B cell (primary cell): ENCODE data around the gene PSMG1. TPM values are rescaled to one million over a fixed set of nuclear protein-coding genes. Genes with fewer than 3 reads are reported as not detected.

Experiments
- ATAC-seq: fragments of 200-7000 bp; cut with Tn5 transposase; one replicate; pipeline ENCODE4 v1.10.0; 2021; ENCODE audit warnings: low read depth, mild to moderate bottlenecking, moderate number of reproducible peaks, moderate library complexity
- CTCF ChIA-PET: fragments of 350-600 bp; sonication (Branson Sonifier 250); formaldehyde crosslinking; loops from one replicate; lab custom pipeline; 2021; ENCODE audit warnings: antibody characterized with exemption, inconsistent platforms; lab: Charles Lee
- POLR2A ChIA-PET: fragments of 350-600 bp; sonication (Branson Sonifier 250); formaldehyde crosslinking; loops from one replicate; lab custom pipeline; 2021; ENCODE audit warnings: antibody characterized with exemption; lab: Charles Lee
- DNase-seq: peaks from one replicate; pipeline ENCODE4 v3.0.0; 2013
- H2AFZ ChIP-seq: 2 replicates; pipeline ENCODE4 v1.6.1; 2012; ENCODE audit warnings: mild to moderate bottlenecking, low read depth, low read length; ENCODE audit not compliant: insufficient read depth, poor library complexity, severe bottlenecking
- H3K27ac ChIP-seq, 2 donors: 1 replicate in 1 of 2; 2 replicates in 1 of 2; pipeline ENCODE4 v1.5.1; 2012 to 2013; ENCODE audit warnings: low read length in 2 of 2, mild to moderate bottlenecking in 2 of 2, moderate library complexity in 1 of 2
- H3K27me3 ChIP-seq, 4 experiments: fragments of 200-600 bp in 1 of 4; sonication (generic) in 1 of 4; replicated peaks in 1 of 4; 1 replicate in 2 of 4; 2 replicates in 2 of 4; pipeline versions ENCODE4 v1.6.1 to v1.7.0; 2013 to 2016; ENCODE audit warnings: low read length in 3 of 4, mild to moderate bottlenecking in 2 of 4, mixed read lengths in 1 of 4, moderate library complexity in 1 of 4; ENCODE audit not compliant: insufficient read depth in 4 of 4, control insufficient read depth in 3 of 4; ENCODE audit errors: control extremely low read depth in 1 of 4
- H3K36me3 ChIP-seq, 2 experiments: replicated peaks in 1 of 2; 1 replicate in 1 of 2; 2 replicates in 1 of 2; pipeline versions ENCODE4 v1.6.1 to v1.7.1; 2013; ENCODE audit warnings: low read length in 1 of 2; ENCODE audit not compliant: insufficient read depth in 2 of 2, control insufficient read depth in 1 of 2; ENCODE audit errors: control extremely low read depth in 1 of 2, extremely low read depth in 1 of 2
- H3K4me1 ChIP-seq, 2 donors: fragments of 200-600 bp in 1 of 2; sonication (generic) in 1 of 2; 1 replicate in 1 of 2; 2 replicates in 1 of 2; pipeline versions ENCODE4 v1.5.1 to v1.6.1; 2013 to 2017; ENCODE audit warnings: low read length in 2 of 2; ENCODE audit not compliant: control insufficient read depth in 2 of 2, insufficient read depth in 2 of 2
- H3K4me2 ChIP-seq: replicated peaks from 2 replicates; pipeline ENCODE3; 2012; ENCODE audit warnings: mild to moderate bottlenecking, low read depth, low read length; ENCODE audit not compliant: poor library complexity, severe bottlenecking
- H3K4me3 ChIP-seq, 5 experiments: fragments of 200-600 bp in 1 of 5; sonication (generic) in 1 of 5; 1 replicate in 3 of 5; 2 replicates in 2 of 5; pipeline versions ENCODE4 v1.5.1 to v1.7.0; 2011 to 2016; ENCODE audit warnings: low read length in 4 of 5, mild to moderate bottlenecking in 4 of 5, low read depth in 2 of 5, control low read depth in 1 of 5, moderate library complexity in 1 of 5; ENCODE audit not compliant: insufficient read depth in 1 of 5; ENCODE audit errors: control extremely low read depth in 1 of 5, extremely low read depth in 1 of 5
- H3K79me2 ChIP-seq: fragments of 200-600 bp; sonication (generic); one replicate; pipeline ENCODE4 v1.6.0; 2016; ENCODE audit warnings: low read length; ENCODE audit not compliant: control insufficient read depth, insufficient read depth
- H3K9ac ChIP-seq: fragments of 200-600 bp; sonication (generic); 2 replicates; pipeline ENCODE4 v1.6.1; 2017; ENCODE audit warnings: mild to moderate bottlenecking, low read length, moderate library complexity
- H3K9me3 ChIP-seq, 3 donors: one replicate each; pipeline versions ENCODE4 v1.6.1 to v1.7.1; 2013; ENCODE audit warnings: low read length in 2 of 3; ENCODE audit not compliant: control insufficient read depth in 2 of 3, insufficient read depth in 1 of 3; ENCODE audit errors: control extremely low read depth in 1 of 3
- H4K20me1 ChIP-seq: 2 replicates; pipeline ENCODE4 v1.6.0; 2012; ENCODE audit warnings: mild to moderate bottlenecking, low read length; ENCODE audit not compliant: insufficient read depth, control insufficient read depth, poor library complexity, severe bottlenecking
- H3K27ac Mint-ChIP-seq: one replicate; pipeline ENCODE4 v1.8.0; 2021; ENCODE audit warnings: mixed read lengths
- H3K27me3 Mint-ChIP-seq: one replicate; pipeline ENCODE4 v1.8.0; 2021; ENCODE audit warnings: mixed read lengths
- H3K4me1 Mint-ChIP-seq: one replicate; pipeline ENCODE4 v1.8.0; 2021; ENCODE audit warnings: mixed read lengths
- H3K4me3 Mint-ChIP-seq: one replicate; pipeline ENCODE4 v1.8.0; 2021; ENCODE audit warnings: mixed read lengths
- H3K9me3 Mint-ChIP-seq: one replicate; pipeline ENCODE4 v1.8.0; 2022; ENCODE audit warnings: mixed read lengths; ENCODE audit not compliant: insufficient read depth
- EZH2 ChIP-seq: IDR thresholded peaks from 2 replicates; pipeline ENCODE4 v1.6.1; 2012; ENCODE audit warnings: borderline replicate concordance, low read depth, mild to moderate bottlenecking, moderate library complexity, low read length; ENCODE audit not compliant: insufficient read depth, poor library complexity, severe bottlenecking
- WGBS: methylation state at CpG from one replicate; pipeline ENCODE4 v1.1.5; 2013; ENCODE audit warnings: missing lambda C conversion rate; ENCODE audit not compliant: insufficient coverage; 5-methylcytosine and 5-hydroxymethylcytosine counted together
- intact Hi-C: fragments of 100-400 bp; cut with micrococcal nuclease; formaldehyde crosslinking; loops from one replicate; pipeline ENCODE4 v1.10.0; 2022
- polyA plus RNA-seq: library from polyadenylated mRNA; depleted of rRNA; stranded (reverse); fragments of >200 nt; gene quantifications from 2 replicates; pipeline ENCODE4 v1.2.3, GENCODE V29; 2012
- total RNA-seq, 2 donors: library from RNA; stranded (reverse); fragments of 120-200 nt in 1 of 2; gene quantifications; 1 replicate in 1 of 2; 2 replicates in 1 of 2; pipeline versions ENCODE4 v1.2.3 to v1.2.4, GENCODE V29; 2013 to 2022
- TF ChIP-seq, protein P1 (sequence below): fragments of 200-600 bp; IDR thresholded peaks from one replicate; pipeline ENCODE4 v1.8.0; 2022; ENCODE audit warnings: antibody characterized with exemption, mild to moderate bottlenecking

PSMG1 gene
- total and polyA plus RNA-seq, 2 donors (not counting 1 experiment from before 2014, with no cell fraction given): 8.6 to 10.4 TPM

DNA sequence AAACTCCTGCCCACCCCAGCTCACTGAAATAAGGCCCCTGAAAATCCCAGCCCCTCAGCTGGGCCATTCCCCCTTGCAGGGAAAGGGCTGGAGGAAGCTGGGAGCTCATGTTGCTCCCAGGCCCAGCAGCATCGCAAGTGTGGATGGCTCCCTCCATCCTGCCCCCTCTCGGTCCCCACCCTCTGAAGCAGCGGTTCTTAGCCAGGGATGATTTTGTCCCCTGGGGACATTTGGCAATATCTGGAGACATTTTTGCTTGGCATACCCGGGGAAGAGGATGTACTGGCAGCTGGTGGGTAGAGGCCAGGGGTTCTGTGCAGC is 56.8 kb downstream of the PSMG1 start:
- no peak overlapping the region for H2AFZ ChIP-seq
- ChIA-PET POLR2A (interaction anchor here (0.6 kb wide), 1 partner anchor 344 kb away, joined by 5 read pairs; no protein-coding TSS in a partner anchor), CTCF (interaction anchor here (0.7 to 1.1 kb wide), 2 partner anchors 395 to 903 kb away, joined by 3 read pairs; no protein-coding TSS in a partner anchor)
- H3K4me3 ChIP-seq: no peak overlapping the region
- Mint-ChIP-seq H3K4me3 (no peak overlapping the region), H3K9me3 (peaks cover 6% of the 10 kb centered on the region), H3K27ac (no peak overlapping the region), H3K27me3 (no peaks in the 10 kb centered on the region), H3K4me1 (no peaks in the 10 kb centered on the region)
- no peak overlapping the region for H3K9ac ChIP-seq
- H3K4me1 ChIP-seq: no peaks in the 10 kb centered on the region
- H3K4me2 ChIP-seq: no peak overlapping the region
- H3K79me2 ChIP-seq: no peaks in the 10 kb centered on the region
- peaks cover 0 to 12% (median 5%) of the 10 kb centered on the region in 3 donors for H3K9me3 ChIP-seq
- no peak overlapping the region for H3K27ac ChIP-seq
- intact Hi-C loops: no loop called here
- no peaks in the 10 kb centered on the region for H3K27me3 ChIP-seq
- no peaks in the 10 kb centered on the region for H4K20me1 ChIP-seq
- WGBS: 85% methylated on average over 1 of the region's 4 CpGs
- H3K36me3 ChIP-seq: no peaks in the 10 kb centered on the region
- DNase-seq (no peak), ATAC-seq (no peak)
- TF ChIP-seq EZH2: no peak
- TF ChIP-seq, protein P1, sequence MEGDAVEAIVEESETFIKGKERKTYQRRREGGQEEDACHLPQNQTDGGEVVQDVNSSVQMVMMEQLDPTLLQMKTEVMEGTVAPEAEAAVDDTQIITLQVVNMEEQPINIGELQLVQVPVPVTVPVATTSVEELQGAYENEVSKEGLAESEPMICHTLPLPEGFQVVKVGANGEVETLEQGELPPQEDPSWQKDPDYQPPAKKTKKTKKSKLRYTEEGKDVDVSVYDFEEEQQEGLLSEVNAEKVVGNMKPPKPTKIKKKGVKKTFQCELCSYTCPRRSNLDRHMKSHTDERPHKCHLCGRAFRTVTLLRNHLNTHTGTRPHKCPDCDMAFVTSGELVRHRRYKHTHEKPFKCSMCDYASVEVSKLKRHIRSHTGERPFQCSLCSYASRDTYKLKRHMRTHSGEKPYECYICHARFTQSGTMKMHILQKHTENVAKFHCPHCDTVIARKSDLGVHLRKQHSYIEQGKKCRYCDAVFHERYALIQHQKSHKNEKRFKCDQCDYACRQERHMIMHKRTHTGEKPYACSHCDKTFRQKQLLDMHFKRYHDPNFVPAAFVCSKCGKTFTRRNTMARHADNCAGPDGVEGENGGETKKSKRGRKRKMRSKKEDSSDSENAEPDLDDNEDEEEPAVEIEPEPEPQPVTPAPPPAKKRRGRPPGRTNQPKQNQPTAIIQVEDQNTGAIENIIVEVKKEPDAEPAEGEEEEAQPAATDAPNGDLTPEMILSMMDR: no peak

DNA sequence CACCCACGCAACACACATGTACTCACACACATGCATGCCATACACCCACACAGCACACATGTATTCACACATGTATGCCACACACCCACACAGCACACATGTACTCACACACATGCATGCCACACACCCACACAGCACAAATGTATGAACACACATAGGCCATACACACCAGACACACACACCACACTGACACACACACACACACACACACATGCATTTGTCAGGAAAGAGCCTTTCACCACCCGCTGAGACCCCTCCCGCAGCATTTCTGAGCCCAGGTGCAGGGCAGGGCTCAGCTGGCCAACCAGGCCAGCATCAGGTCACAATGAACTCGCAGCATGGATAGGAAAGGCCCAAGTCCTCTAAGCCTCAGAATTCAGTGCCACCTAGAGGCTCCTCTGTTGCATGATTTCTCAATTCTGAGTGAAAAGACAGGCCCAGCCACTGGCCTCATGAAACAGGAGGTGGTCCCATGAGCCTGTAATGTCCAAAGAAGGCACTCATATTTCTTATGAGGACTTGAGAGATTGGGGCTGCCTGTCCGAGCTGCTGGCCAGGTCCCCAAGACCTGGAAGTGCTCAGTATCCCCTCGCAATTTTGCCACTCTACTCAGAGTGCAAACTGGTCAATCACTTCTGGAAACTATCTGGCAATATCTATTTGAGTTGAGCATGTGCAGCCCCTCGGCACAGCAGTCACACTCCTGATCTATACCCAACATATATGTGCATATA is 57.3 kb downstream of the PSMG1 start:
- no peak overlapping the region for H3K9ac ChIP-seq
- ATAC-seq: no peak
- DNase-seq: peak; percentile 16

More for the DNA sequence above, 57.3 kb downstream of the PSMG1 start:
- intact Hi-C loops: no loop called here
- Histone ChIP-seq H3K9me3 (peaks cover 0 to 13% (median 2%) of the 10 kb centered on the region in 3 donors), H4K20me1 (no peaks in the 10 kb centered on the region), H3K4me1 (no peaks in the 10 kb centered on the region), H3K4me2 (no peak overlapping the region), H3K4me3 (no peak overlapping the region), H3K27ac (no peak overlapping the region), H2AFZ (no peak overlapping the region), H3K36me3 (no peaks in the 10 kb centered on the region), H3K79me2 (no peaks in the 10 kb centered on the region), H3K27me3 (no peaks in the 10 kb centered on the region)
- POLR2A ChIA-PET: interaction anchor here (0.6 kb wide), 1 partner anchor 343 kb away, joined by 5 read pairs; no protein-coding TSS in a partner anchor
- H3K27me3 Mint-ChIP-seq: no peaks in the 10 kb centered on the region
- H3K4me3 Mint-ChIP-seq: no peak overlapping the region
- H3K9me3 Mint-ChIP-seq: peaks cover 6% of the 10 kb centered on the region
- WGBS: 15% methylated on average over 7 of the region's 7 CpGs
- CTCF ChIA-PET: interaction anchor here (0.7 to 1.1 kb wide), 2 partner anchors 395 to 903 kb away, joined by 3 read pairs; no protein-coding TSS in a partner anchor
- no peaks in the 10 kb centered on the region for H3K4me1 Mint-ChIP-seq
- no peak for TF ChIP-seq EZH2
- TF ChIP-seq, protein P1: peak; percentile 11
- H3K27ac Mint-ChIP-seq: no peak overlapping the region
